ENCODE results near the gene FOXO6.

The FOXO6 gene

GRCh38 chr1:41407664-41408252, 46.5 kb downstream of the FOXO6 start:
- no peak for DNase-seq (ENCODE audit: low spot score)
- no peak overlapping the region for H3K4me3 ChIP-seq (ENCODE audit: severe bottlenecking)
- ATAC-seq (ENCODE audit: low read depth) = no peak

GRCh38 chr1:41408691-41409090, 47.5 kb downstream of the FOXO6 start:
- no peak for ATAC-seq (ENCODE audit: low read depth)
- H3K27ac ChIP-seq (ENCODE audit: poor library complexity, severe bottlenecking) = no peak overlapping the region
- peaks cover 5% of the 10 kb centered on the region for H3K4me1 ChIP-seq (ENCODE audit: insufficient read depth, poor library complexity, severe bottlenecking)
- no peak for TF ChIP-seq CTCF (IDR thresholded peaks at IDR 0.05; ENCODE audit: poor library complexity, severe bottlenecking)
- no peaks in the 10 kb centered on the region for H3K27me3 ChIP-seq (ENCODE audit: insufficient read depth, poor library complexity, severe bottlenecking)
- H3K4me3 ChIP-seq (ENCODE audit: severe bottlenecking) = no peak overlapping the region
- DNase-seq (ENCODE audit: low spot score) = no peak
- no peaks in the 10 kb centered on the region for H3K36me3 ChIP-seq (ENCODE audit: low read depth)
- H3K9me3 ChIP-seq (ENCODE audit: severe bottlenecking) = no peaks in the 10 kb centered on the region

More at GRCh38 chr1:41407664-41408252, 46.5 kb downstream of the FOXO6 start:
- Histone ChIP-seq H3K4me1 (ENCODE audit: insufficient read depth, poor library complexity, severe bottlenecking) (peaks cover 4% of the 10 kb centered on the region), H3K27ac (ENCODE audit: poor library complexity, severe bottlenecking) (no peak overlapping the region), H3K27me3 (ENCODE audit: insufficient read depth, poor library complexity, severe bottlenecking) (no peaks in the 10 kb centered on the region), H3K36me3 (ENCODE audit: low read depth) (no peaks in the 10 kb centered on the region), H3K9me3 (ENCODE audit: severe bottlenecking) (no peaks in the 10 kb centered on the region)
- no peak for TF ChIP-seq CTCF (IDR thresholded peaks at IDR 0.05; ENCODE audit: poor library complexity, severe bottlenecking)

GRCh38 chr1:41409825-41410224, 48.6 kb downstream of the FOXO6 start:
- Histone ChIP-seq H3K27me3 (ENCODE audit: insufficient read depth, poor library complexity, severe bottlenecking) (no peaks in the 10 kb centered on the region), H3K36me3 (ENCODE audit: low read depth) (no peaks in the 10 kb centered on the region), H3K9me3 (ENCODE audit: severe bottlenecking) (no peaks in the 10 kb centered on the region), H3K27ac (ENCODE audit: poor library complexity, severe bottlenecking) (no peak overlapping the region), H3K4me1 (ENCODE audit: insufficient read depth, poor library complexity, severe bottlenecking) (peaks cover 5% of the 10 kb centered on the region), H3K4me3 (ENCODE audit: severe bottlenecking) (no peak overlapping the region)
- no peak for ATAC-seq (ENCODE audit: low read depth)
- no peak for DNase-seq (ENCODE audit: low spot score)
- no peak for TF ChIP-seq CTCF (IDR thresholded peaks at IDR 0.05; ENCODE audit: poor library complexity, severe bottlenecking)

GRCh38 chr1:41410462-41410861, 49.2 kb downstream of the FOXO6 start:
- H3K27me3 ChIP-seq (ENCODE audit: insufficient read depth, poor library complexity, severe bottlenecking) = no peaks in the 10 kb centered on the region
- no peak for TF ChIP-seq CTCF (IDR thresholded peaks at IDR 0.05; ENCODE audit: poor library complexity, severe bottlenecking)
- no peaks in the 10 kb centered on the region for H3K9me3 ChIP-seq (ENCODE audit: severe bottlenecking)
- H3K27ac ChIP-seq (ENCODE audit: poor library complexity, severe bottlenecking) = no peak overlapping the region
- DNase-seq (ENCODE audit: low spot score) (no peak), ATAC-seq (ENCODE audit: low read depth) (no peak)
- peaks cover 5% of the 10 kb centered on the region for H3K4me1 ChIP-seq (ENCODE audit: insufficient read depth, poor library complexity, severe bottlenecking)
- H3K4me3 ChIP-seq (ENCODE audit: severe bottlenecking) = no peak overlapping the region
- no peaks in the 10 kb centered on the region for H3K36me3 ChIP-seq (ENCODE audit: low read depth)

- TF ChIP-seq CTCF (IDR thresholded peaks at IDR 0.05; ENCODE audit: poor library complexity, severe bottlenecking) = no peak
- Histone ChIP-seq H3K4me1 (ENCODE audit: insufficient read depth, poor library complexity, severe bottlenecking) (peaks cover 5% of the 10 kb centered on the region), H3K27me3 (ENCODE audit: insufficient read depth, poor library complexity, severe bottlenecking) (no peaks in the 10 kb centered on the region), H3K36me3 (ENCODE audit: low read depth) (no peaks in the 10 kb centered on the region), H3K9me3 (ENCODE audit: severe bottlenecking) (no peaks in the 10 kb centered on the region), H3K27ac (ENCODE audit: poor library complexity, severe bottlenecking) (no peak overlapping the region), H3K4me3 (ENCODE audit: severe bottlenecking) (no peak overlapping the region)
- peak; percentile 39; the same call in 2 of the 3 replicates for ATAC-seq (ENCODE audit: low read depth)
- no peak for DNase-seq (ENCODE audit: low spot score)
Observed at GRCh38 chr1:41411229-41411628, 50.0 kb downstream of the FOXO6 start.
